Neural cell (in vitro differentiated cells): ENCODE data around the gene PPCDC.

ENCODE experiments used
- EP300 ChIP-seq: fragments of 450-650 bp; conservative IDR thresholded peaks from 2 replicates; pipeline ENCODE4 v1.6.1; 2014; ENCODE audit warnings: antibody characterized with exemption, mild to moderate bottlenecking, moderate library complexity; ENCODE audit not compliant: poor library complexity, severe bottlenecking
- EZH2 ChIP-seq: fragments of 200-600, 300-800 bp; shearing (Covaris generic), sonication (generic); IDR thresholded peaks from 2 replicates; pipeline ENCODE4 v1.6.1; 2014; ENCODE audit warnings: antibody characterized with exemption, low read length, borderline replicate concordance, mild to moderate bottlenecking; ENCODE audit not compliant: insufficient read depth, poor library complexity, severe bottlenecking
- MXI1 ChIP-seq: fragments of 450-650 bp; conservative IDR thresholded peaks from 2 replicates; pipeline ENCODE4 v1.6.1; 2014; ENCODE audit warnings: antibody characterized with exemption, mild to moderate bottlenecking; ENCODE audit not compliant: poor library complexity, severe bottlenecking
- POLR2AphosphoS5 ChIP-seq: IDR thresholded peaks from 2 replicates; pipeline ENCODE4 v1.6.1; 2012
- RAD21 ChIP-seq: fragments of 450-650 bp; conservative IDR thresholded peaks from 2 replicates; pipeline ENCODE4 v1.6.1; 2014; ENCODE audit warnings: antibody characterized with exemption, mild to moderate bottlenecking, moderate library complexity
- SMC3 ChIP-seq: fragments of 450-650 bp; conservative IDR thresholded peaks from 2 replicates; pipeline ENCODE4 v1.6.1; 2014; ENCODE audit warnings: antibody characterized with exemption, mild to moderate bottlenecking, moderate library complexity; ENCODE audit not compliant: poor library complexity
- TAF1 ChIP-seq: IDR thresholded peaks from 2 replicates; pipeline ENCODE4 v1.6.1; 2012; ENCODE audit warnings: low read depth
- TF ChIP-seq, protein P1 (sequence below): fragments of 450-650 bp; IDR thresholded peaks from 2 replicates; pipeline ENCODE4 v1.5.1; 2014; ENCODE audit warnings: antibody characterized with exemption, mild to moderate bottlenecking, moderate library complexity; ENCODE audit not compliant: poor library complexity, severe bottlenecking
- TF ChIP-seq, protein P2 (sequence below): IDR thresholded peaks from 2 replicates; pipeline ENCODE4 v1.6.1; 2012; ENCODE audit warnings: borderline replicate concordance

DNA sequence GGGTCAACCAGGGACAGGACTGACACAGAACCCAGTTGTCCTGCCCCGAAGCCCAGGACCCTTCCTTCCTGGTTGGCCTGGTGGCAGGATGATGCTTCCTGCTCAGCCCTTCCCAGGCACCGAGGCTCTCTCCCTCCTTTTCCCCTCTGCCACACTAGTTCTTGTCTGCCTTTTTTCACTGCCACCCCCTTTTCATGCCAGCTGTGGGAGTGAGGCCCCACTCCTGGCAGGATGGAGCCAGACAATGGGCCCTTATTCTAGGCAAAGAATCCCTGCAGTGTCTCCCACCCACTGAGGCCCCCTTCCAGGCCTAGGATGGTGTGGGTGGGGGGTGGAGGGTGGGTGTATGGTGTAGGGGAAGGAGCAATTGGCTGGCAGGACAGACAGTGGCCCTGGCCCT, 29.2 kb upstream of the PPCDC start:
- TF ChIP-seq, protein P1, sequence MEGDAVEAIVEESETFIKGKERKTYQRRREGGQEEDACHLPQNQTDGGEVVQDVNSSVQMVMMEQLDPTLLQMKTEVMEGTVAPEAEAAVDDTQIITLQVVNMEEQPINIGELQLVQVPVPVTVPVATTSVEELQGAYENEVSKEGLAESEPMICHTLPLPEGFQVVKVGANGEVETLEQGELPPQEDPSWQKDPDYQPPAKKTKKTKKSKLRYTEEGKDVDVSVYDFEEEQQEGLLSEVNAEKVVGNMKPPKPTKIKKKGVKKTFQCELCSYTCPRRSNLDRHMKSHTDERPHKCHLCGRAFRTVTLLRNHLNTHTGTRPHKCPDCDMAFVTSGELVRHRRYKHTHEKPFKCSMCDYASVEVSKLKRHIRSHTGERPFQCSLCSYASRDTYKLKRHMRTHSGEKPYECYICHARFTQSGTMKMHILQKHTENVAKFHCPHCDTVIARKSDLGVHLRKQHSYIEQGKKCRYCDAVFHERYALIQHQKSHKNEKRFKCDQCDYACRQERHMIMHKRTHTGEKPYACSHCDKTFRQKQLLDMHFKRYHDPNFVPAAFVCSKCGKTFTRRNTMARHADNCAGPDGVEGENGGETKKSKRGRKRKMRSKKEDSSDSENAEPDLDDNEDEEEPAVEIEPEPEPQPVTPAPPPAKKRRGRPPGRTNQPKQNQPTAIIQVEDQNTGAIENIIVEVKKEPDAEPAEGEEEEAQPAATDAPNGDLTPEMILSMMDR: no peak
- TF ChIP-seq POLR2AphosphoS5 (no peak), RAD21 (no peak), EP300 (no peak), MXI1 (no peak), TAF1 (no peak), SMC3 (no peak), EZH2 (no peak)
- TF ChIP-seq, protein P2, sequence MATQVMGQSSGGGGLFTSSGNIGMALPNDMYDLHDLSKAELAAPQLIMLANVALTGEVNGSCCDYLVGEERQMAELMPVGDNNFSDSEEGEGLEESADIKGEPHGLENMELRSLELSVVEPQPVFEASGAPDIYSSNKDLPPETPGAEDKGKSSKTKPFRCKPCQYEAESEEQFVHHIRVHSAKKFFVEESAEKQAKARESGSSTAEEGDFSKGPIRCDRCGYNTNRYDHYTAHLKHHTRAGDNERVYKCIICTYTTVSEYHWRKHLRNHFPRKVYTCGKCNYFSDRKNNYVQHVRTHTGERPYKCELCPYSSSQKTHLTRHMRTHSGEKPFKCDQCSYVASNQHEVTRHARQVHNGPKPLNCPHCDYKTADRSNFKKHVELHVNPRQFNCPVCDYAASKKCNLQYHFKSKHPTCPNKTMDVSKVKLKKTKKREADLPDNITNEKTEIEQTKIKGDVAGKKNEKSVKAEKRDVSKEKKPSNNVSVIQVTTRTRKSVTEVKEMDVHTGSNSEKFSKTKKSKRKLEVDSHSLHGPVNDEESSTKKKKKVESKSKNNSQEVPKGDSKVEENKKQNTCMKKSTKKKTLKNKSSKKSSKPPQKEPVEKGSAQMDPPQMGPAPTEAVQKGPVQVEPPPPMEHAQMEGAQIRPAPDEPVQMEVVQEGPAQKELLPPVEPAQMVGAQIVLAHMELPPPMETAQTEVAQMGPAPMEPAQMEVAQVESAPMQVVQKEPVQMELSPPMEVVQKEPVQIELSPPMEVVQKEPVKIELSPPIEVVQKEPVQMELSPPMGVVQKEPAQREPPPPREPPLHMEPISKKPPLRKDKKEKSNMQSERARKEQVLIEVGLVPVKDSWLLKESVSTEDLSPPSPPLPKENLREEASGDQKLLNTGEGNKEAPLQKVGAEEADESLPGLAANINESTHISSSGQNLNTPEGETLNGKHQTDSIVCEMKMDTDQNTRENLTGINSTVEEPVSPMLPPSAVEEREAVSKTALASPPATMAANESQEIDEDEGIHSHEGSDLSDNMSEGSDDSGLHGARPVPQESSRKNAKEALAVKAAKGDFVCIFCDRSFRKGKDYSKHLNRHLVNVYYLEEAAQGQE: no peak
